OCI-LY3 (cell line): ENCODE results near the gene UBQLN4.

ENCODE experiments used
- H2AFZ ChIP-seq: fragments of 200-600, 300-600 bp; shearing (Covaris generic); 2 replicates; pipeline ENCODE4 v1.6.0; 2014; ENCODE audit warnings: antibody characterized with exemption, low read depth, low read length
- H3K27ac ChIP-seq: fragments of 200-600, 300-600 bp; sonication (generic); 2 replicates; pipeline ENCODE4 v1.5.1; 2014; ENCODE audit warnings: mild to moderate bottlenecking, low read length, moderate library complexity, mixed read lengths
- H3K27me3 ChIP-seq: fragments of 200-600, 300-600 bp; sonication (generic); 2 replicates; pipeline ENCODE4 v1.6.1; 2014; ENCODE audit warnings: low read depth, low read length, mixed read lengths
- H3K36me3 ChIP-seq: fragments of 200-600, 300-600 bp; sonication (generic); replicated peaks from 2 replicates; pipeline ENCODE3; 2014; ENCODE audit warnings: low read depth, low read length, mixed read lengths
- H3K4me1 ChIP-seq: fragments of 300-600, 200-600 bp; sonication (generic); 2 replicates; pipeline ENCODE4 v1.6.1; 2014; ENCODE audit warnings: low read length, mixed read lengths
- H3K4me2 ChIP-seq: fragments of 200-600, 300-600 bp; sonication (generic); 2 replicates; pipeline ENCODE4 v1.6.1; 2014; ENCODE audit warnings: low read length, mixed read lengths
- H3K4me3 ChIP-seq: fragments of 300-600, 200-600 bp; sonication (generic); 2 replicates; pipeline ENCODE4 v1.5.1; 2014; ENCODE audit warnings: antibody characterized with exemption, mild to moderate bottlenecking, low read length, moderate library complexity
- H3K79me2 ChIP-seq: fragments of 300-600, 200-600 bp; shearing (Covaris generic); 2 replicates; pipeline ENCODE4 v1.6.1; 2014; ENCODE audit warnings: mild to moderate bottlenecking, low read length, mixed read lengths
- H3K9ac ChIP-seq: fragments of 300-600, 200-600 bp; shearing (Covaris generic); 2 replicates; pipeline ENCODE4 v1.6.0; 2014; ENCODE audit warnings: mild to moderate bottlenecking, low read length, moderate library complexity
- H3K9me3 ChIP-seq: fragments of 200-600, 300-600 bp; shearing (Covaris generic); 2 replicates; pipeline ENCODE4 v1.6.1; 2014; ENCODE audit warnings: low read length, mixed read lengths; ENCODE audit not compliant: insufficient read depth
- H4K20me1 ChIP-seq: fragments of 200-600, 300-600 bp; sonication (generic); 2 replicates; pipeline ENCODE4 v1.6.1; 2016; ENCODE audit warnings: low read length, mixed read lengths; ENCODE audit not compliant: insufficient read depth
- CTCF ChIP-seq: fragments of 200-600, 300-600 bp; sonication (generic); IDR thresholded peaks from 2 replicates; pipeline ENCODE4 v1.5.1; 2014; ENCODE audit warnings: antibody characterized with exemption, low read length, low read depth
- EZH2phosphoT487 ChIP-seq: fragments of 200-600 bp; shearing (Covaris generic); IDR thresholded peaks from 2 replicates; pipeline ENCODE4 v1.6.1; 2018; ENCODE audit warnings: antibody characterized with exemption, mixed run types, low read depth

The UBQLN4 gene

GRCh38 chr1:156069490-156070455 is 16.2 kb upstream of the UBQLN4 start:
- H3K4me3 ChIP-seq: no peak overlapping the region
- H3K4me2 ChIP-seq: no peak overlapping the region
- no peaks in the 10 kb centered on the region for H4K20me1 ChIP-seq
- no peaks in the 10 kb centered on the region for H3K27me3 ChIP-seq
- no peaks in the 10 kb centered on the region for H3K9me3 ChIP-seq
- H3K4me1 ChIP-seq: no peaks in the 10 kb centered on the region
- no peaks in the 10 kb centered on the region for H3K79me2 ChIP-seq
- TF ChIP-seq CTCF (no peak), EZH2phosphoT487 (no peak)
- no peaks in the 10 kb centered on the region for H3K36me3 ChIP-seq
- H3K9ac ChIP-seq: no peak overlapping the region
- no peak overlapping the region for H3K27ac ChIP-seq
- H2AFZ ChIP-seq: no peak overlapping the region

DNA sequence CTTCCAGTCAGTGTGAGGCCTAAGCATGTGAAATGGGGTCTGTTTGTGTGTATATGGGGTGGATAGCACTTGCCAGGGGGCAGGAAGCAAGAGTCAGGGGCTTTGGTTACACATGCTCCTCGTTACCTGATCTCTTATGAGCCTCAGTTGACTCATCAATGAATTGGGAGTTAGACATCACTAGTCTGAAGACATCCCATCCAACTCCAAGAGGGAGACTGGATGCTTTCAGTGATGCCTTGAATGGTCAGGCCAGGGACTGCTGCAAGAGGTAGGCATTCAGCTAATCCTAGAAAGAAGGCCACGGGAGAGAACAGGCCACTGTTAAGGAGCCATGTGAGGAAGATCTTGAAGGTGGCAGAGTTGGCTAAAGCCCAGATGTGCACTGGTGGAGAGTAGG is 13.7 kb upstream of the UBQLN4 start:
- Histone ChIP-seq H2AFZ (no peak overlapping the region), H3K4me2 (no peak overlapping the region), H3K9ac (no peak overlapping the region), H3K27ac (no peak overlapping the region), H3K4me1 (no peaks in the 10 kb centered on the region), H4K20me1 (no peaks in the 10 kb centered on the region), H3K27me3 (no peaks in the 10 kb centered on the region), H3K36me3 (no peaks in the 10 kb centered on the region), H3K79me2 (no peaks in the 10 kb centered on the region), H3K9me3 (no peaks in the 10 kb centered on the region), H3K4me3 (no peak overlapping the region)
- TF ChIP-seq EZH2phosphoT487 (no peak), CTCF (no peak)

DNA sequence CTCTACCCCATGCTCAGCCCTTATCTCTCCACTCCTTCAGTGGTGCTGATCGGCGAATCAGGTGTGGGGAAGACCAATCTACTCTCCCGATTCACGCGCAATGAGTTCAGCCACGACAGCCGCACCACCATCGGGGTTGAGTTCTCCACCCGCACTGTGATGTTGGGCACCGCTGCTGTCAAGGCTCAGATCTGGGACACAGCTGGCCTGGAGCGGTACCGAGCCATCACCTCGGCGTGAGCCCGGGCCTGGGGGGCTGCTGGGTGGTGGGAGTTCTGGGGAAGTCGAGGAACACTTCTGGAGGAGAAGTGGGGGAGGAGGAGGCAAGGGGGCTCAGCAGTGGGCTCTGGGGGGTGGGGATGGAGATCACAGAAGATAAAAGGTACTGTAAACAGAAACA is 12.3 kb upstream of the UBQLN4 start:
- Histone ChIP-seq H3K4me1 (no peaks in the 10 kb centered on the region), H3K9ac (no peak overlapping the region), H3K36me3 (no peaks in the 10 kb centered on the region), H3K4me2 (no peak overlapping the region), H3K9me3 (no peaks in the 10 kb centered on the region), H4K20me1 (no peaks in the 10 kb centered on the region), H3K27me3 (no peaks in the 10 kb centered on the region), H2AFZ (no peak overlapping the region), H3K4me3 (no peak overlapping the region), H3K79me2 (no peaks in the 10 kb centered on the region), H3K27ac (no peak overlapping the region)
- TF ChIP-seq EZH2phosphoT487 (no peak), CTCF (no peak)

GRCh38 chr1:156065212-156065611 is 11.6 kb upstream of the UBQLN4 start:
- H3K27ac ChIP-seq: no peak overlapping the region
- no peak overlapping the region for H3K9ac ChIP-seq
- TF ChIP-seq EZH2phosphoT487: no peak
- TF ChIP-seq CTCF: no peak
- H3K9me3 ChIP-seq: no peaks in the 10 kb centered on the region
- no peaks in the 10 kb centered on the region for H4K20me1 ChIP-seq
- H3K27me3 ChIP-seq: no peaks in the 10 kb centered on the region
- no peaks in the 10 kb centered on the region for H3K36me3 ChIP-seq
- H3K4me1 ChIP-seq: no peaks in the 10 kb centered on the region
- H3K79me2 ChIP-seq: no peaks in the 10 kb centered on the region
- no peak overlapping the region for H3K4me3 ChIP-seq
- no peak overlapping the region for H3K4me2 ChIP-seq
- no peak overlapping the region for H2AFZ ChIP-seq
